NCI-H2107 treated with DMSO at 0.1 percent for 48 hours (cell line): ENCODE data around the gene CPXCR1.
"Not testable (repeated sequence)": the region's sequence is repeated elsewhere in the genome, so short reads cannot be mapped to it uniquely, and the experiment has no call there.

Experiments used
- DNase-seq: peaks from one replicate; lab custom pipeline; 2025; ENCODE audit not compliant: unreplicated experiment; lab: John Stamatoyannopoulos, UW

Gene CPXCR1

GRCh38 chrX:88746925-88747324 is at the start of gene CPXCR1:
CPXCR1 (plus strand) TSS chrX:88747225; CDS start chrX:88753415, 6,190 bp downstream.
- DNase-seq, result no peak

- no peak for DNase-seq
Measured at GRCh38 chrX:88735835-88736234, 11.2 kb upstream of the CPXCR1 start.

GRCh38 chrX:88746215-88746614 is 810 bp upstream of the CPXCR1 start:
- not testable (repeated sequence) for DNase-seq

- not testable (repeated sequence) for DNase-seq
Measured at GRCh38 chrX:88752339-88752738, 5.3 kb downstream of the CPXCR1 start.

GRCh38 chrX:88789825-88790224 is 42.8 kb downstream of the CPXCR1 start:
- no peak for DNase-seq
